Fibroblast of upper back skin (primary cell): ENCODE data around the gene TMEM135.

Experiments
- DNase-seq: peaks from one replicate; pipeline ENCODE4 v3.0.0-alpha.2; 2013

The TMEM135 gene

DNA sequence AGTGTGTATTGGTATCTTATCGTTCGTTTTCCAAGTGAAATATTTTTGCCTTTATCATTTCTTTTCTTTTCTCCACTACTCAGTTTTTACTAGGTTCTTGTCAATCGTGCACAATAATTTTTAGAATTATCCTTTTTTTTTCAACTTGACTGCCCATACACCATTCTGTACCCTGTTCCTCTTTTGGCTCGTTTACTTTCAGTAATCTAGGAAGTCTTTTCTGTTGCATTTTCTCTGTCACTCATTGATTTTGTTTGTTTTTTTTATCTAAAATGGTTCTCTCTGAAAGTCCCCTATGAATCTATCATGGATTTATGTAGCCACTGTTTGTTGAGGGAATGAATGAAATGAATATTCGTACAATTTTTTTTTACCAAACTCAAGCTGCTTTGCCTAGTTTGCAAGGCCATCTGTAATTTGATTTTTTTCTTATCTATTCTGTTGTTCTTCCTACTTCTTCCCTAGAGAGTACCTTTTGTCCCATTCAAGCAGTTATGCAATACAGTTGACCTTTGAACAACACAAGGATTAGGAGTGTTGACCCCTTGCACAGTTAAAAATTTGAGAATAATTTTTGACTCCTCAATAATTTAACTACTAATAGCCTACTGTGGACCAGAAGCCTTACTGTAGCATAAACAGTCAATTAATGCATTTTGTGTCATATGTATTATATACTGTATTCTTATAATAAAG, 166.3 kb downstream of the TMEM135 start:
- no peak for DNase-seq

DNA sequence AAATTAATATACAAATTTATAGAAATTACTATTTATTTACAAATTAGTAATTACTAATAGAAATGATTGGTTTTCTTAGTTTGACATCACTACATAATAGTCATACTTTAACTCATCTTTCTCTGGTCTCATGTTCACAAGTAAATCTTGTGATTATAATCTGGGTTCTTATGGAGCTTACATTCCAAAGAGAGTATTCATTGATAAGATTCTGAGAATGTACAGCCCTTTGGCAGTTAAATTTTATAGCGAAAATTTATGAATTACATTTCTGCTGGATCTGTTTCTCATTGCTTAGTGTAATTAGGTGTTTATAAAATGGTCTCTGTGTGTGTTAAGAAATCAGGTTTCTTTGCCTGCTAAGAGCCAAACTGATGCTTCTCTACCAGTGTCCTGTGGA, 175.2 kb downstream of the TMEM135 start:
- no peak for DNase-seq

DNA sequence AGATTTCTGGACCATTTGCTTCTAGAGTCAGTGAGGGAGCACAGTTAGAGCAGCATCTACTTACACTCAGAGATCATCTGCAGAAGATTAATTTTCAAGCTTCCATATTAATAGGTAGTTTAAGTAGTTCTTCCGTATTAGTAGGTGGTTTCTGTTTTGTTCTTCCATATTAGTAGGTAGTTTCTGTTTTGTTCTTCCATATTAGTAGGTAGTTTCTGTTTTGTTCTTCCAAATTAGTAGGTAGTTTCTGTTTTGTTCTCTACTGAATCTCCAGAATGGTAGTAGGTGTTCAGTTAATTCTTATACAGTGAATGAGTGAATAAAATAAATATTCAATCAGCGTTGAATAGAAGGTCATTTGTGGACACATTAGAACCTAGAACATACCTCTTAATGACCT, 175.7 kb downstream of the TMEM135 start:
- no peak for DNase-seq

DNA sequence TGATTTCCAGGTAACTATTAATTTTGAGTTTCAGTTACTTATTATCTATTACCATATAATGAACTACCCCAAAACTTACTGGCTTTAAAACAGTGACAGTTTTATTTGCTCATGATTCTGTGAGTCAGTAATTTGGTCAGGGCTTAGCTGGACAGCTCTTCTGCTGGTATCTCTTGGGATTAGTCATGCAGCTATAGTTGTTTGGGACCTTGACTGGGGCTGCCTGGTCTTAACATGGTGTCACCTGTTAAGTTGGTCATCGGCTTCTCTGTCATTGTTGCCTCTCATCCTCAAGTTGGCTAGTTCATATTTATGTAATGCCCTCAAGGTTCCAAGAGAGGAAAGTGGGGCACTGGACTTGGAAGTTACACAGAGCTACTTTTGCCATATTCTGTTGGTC, 177.5 kb downstream of the TMEM135 start:
- DNase-seq, result no peak

DNA sequence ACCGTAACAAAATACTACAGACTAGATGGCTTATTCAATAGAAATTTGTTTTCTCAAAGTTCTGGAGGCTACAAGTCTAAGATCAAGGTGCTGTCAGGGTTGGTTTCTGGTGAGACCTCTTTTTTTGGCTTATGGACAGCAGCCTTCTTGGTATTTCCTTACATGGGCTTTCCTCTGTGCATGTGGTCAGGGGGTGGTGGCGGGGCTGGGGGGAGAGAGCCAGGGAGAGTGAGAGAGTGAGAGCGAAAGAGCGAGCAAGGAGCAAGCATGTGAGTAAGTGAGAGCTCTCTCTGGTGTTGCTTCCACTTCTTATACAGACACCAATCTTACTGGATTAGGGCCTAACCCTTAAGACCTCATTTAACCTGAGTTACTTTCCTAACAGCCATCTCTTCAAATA, 181.5 kb downstream of the TMEM135 start:
- no peak for DNase-seq

DNA sequence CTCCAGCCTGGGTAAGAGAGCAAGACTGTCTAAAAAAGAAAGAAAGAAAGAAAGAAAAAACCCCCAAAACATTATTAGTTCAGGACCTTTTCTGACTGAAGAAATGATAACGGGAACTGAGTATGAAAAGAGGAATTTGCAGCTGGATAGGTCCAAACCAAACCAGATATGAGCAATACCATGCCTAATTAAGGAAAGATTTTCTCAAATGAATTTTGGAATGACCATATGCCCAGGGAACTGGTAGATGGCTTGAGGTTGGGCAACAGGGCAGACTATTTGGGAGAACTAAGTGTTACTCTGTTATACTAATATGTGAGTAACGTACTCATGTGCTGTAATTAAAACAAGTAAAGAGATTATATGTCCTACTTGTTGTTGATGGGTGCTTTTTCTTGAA, 186.1 kb downstream of the TMEM135 start:
- peak; percentile 11 for DNase-seq

DNA sequence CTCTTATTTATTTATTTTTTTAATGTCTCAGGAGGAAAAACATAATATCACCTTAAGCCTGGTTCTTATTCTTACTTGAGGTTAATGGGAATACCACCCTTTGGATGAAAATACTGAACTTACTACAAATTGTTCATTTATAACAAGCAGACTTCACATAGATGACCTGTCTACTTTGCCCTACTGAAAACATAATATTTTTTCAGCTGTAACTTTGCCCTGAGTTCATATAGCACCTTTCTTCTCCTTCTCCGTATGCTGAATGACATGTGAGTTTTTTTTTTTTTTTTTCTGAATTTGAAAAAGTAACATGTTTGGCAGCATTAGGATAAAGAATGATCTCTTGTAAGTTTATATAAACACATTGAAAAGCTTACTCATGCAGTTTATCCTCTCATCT, 186.8 kb downstream of the TMEM135 start:
- no peak for DNase-seq

DNA sequence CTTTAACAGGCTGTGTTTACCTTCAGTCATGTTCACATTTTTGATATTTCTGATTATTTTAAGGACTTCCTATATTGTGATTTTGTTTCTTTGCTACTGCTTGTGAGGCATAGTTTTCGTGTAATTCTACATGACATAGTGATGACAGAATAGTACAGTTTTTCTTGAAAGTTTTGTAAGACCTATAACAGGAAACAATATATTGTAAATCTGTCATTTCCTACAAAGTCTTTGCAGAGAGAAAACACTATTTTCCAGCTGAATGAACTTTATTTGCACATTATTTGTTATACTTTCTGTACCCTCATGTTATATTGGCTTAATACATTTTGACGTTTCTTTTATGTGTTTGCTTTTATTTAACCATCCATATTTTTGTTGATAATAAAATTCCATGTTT, 191.1 kb downstream of the TMEM135 start:
- DNase-seq, result no peak

DNA sequence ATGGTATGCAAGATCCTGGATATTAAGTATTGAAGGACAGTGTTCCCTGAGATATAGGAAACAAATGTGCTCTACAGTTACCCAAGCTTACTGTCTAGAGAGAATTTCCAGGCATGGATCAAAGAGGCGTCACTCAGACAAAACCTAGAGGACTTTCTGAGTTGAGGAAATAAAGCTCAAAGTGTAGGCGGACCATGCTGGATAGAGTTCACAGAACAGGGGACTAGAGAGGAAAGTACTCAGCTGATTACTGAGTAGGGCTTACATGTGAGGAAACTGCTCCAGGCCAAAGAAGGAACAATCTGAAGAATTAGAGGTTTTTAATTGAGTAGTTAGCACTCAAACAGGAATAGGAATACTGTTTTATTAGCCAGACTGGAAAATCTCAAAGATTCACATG, 193.3 kb downstream of the TMEM135 start:
- DNase-seq, result no peak

DNA sequence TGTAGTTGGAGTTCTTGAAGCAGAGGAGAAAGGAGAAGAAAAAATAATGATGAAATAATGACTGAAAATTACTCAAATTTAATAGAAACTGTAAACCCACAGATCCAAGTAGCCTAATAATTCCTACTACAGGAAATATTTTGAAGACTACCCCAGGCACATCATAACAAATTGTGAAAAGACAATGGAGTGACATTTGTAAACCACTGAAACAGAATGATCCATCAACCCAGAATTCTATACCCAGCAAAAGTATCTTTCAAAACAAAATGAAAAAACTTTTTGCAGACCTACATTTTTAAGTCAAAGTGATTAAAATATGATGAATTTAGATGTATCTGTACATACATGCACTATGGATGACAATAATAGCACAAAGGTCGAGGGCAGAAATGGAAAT, 194.6 kb downstream of the TMEM135 start:
- no peak for DNase-seq

DNA sequence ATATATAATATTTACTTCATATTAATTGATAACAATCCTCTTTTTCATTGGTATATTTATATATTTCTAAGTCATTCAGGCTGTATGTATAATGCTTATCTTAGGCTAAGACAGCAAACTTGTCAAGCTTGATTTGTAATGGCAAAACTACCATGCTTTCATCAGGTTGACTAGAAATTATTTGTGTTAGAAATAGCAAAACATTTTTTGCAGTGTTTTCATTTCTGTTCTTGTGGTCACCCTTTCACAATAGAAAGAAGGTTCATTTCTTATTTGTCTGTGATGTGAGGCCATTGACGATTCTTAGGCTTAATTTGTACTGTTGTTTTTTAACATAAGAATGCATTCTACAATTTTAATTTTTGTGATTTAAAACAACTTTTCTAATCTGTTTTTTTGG, 197.6 kb downstream of the TMEM135 start:
- DNase-seq, result no peak

DNA sequence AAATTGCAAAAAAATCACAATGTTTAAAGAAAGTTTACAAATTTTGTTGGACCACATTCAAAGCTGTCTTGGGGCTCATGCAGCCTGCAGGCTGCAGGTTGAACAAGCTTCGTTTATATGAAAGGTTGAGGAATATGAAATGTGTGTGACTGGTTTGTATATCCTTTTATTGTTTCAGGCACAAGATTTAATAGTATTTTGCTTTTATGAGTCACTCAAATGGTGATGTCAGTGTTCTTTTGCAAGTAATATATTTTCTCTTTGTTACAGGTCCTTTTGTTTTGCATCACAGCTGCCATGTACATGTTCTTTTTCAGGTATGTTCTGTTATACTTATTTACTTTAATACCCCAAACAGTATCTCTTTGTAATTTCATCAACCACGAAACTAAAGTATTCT, 198.6 kb downstream of the TMEM135 start:
- no peak for DNase-seq

DNA sequence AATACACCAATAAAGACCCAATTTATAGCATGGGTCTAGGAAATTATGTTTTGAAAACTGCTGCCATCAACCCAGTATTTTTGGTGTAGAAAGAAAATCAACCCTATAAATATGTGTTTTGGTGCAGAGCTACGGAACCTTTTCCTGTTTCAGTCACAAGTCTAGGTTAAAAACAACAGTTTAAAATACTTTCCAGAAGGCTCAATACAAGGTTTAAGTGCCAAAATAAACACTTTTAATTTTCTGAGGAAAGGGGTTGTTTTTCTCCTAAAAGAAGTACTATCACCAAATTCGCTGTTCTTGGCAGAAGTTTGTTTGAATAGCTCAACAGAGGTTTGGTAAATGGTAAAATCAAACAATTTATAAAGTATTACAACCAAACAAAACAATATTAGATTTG, 201.3 kb downstream of the TMEM135 start:
- DNase-seq, result no peak

DNA sequence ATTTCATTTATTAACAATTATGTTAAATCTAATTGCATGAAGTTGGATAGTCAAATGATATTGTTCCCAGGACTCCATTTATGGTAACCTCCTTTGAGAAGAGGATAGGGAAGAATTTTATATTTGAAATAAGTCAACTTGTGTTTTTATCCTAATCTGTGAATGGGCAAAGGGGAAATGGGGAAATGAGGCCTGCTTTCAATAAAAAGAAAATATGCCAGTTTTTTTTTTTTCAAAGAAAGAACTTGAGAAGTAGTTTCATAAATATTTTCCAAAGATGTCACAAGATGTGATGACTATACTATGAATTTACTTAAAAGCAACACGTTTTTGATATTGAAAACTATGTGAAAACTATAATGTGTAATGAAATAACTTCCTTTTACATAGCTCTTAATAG, 201.8 kb downstream of the TMEM135 start:
- no peak for DNase-seq

DNA sequence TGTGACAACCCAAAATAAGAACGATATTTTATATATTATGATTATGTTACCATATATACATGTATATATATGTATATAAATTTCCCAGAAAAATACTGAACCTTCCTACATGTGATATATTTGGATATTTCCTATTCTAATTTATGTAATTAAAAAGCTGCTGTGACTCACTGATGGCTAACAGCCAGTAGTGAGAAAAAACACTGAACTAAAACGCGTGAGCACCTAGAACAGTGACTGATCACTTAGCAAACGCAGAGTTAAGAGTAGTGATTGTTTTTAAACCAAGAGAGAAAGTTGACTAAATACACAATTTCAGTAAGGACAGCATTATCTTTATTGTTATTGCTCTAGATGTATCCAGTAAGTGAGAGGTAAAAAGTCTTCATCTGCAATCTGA, 213.8 kb downstream of the TMEM135 start:
- no peak for DNase-seq

DNA sequence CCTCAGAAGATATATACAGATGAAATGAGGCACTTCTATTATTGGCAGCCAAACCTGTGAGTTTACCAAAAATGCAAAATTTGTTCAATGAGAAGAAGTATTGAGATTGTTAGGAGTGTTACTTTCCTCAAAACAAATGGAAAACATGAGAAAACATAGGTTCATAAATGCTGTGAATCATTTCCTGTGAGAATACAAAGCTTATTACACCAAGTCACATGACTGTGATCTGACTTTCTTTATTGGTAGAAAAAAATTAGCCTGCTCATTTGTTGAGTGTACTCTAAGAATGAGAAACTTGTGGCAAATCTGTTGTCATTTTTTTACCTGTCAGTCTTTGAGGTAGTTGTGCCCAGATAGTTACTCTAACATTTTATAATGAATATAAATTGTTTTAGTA, 215.1 kb downstream of the TMEM135 start:
- no peak for DNase-seq

DNA sequence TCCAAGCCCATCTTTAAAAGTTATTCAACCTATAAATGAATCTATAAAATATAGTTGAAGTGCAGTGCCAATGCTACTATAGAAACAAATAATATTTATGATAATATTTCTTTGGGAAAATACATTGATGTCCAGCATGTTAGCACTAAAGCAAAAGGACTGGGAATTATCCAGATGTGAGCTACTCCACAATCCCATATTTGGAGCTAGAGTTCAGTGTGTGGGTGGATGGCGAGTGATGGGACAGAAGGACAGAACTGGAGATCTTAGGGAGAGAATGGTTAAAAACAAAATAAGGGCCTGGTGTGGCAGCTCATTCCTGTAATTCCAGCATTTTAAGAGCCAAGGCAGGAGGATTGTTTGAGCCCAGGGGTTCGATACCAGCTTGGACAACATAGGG, 216.8 kb downstream of the TMEM135 start:
- no peak for DNase-seq

DNA sequence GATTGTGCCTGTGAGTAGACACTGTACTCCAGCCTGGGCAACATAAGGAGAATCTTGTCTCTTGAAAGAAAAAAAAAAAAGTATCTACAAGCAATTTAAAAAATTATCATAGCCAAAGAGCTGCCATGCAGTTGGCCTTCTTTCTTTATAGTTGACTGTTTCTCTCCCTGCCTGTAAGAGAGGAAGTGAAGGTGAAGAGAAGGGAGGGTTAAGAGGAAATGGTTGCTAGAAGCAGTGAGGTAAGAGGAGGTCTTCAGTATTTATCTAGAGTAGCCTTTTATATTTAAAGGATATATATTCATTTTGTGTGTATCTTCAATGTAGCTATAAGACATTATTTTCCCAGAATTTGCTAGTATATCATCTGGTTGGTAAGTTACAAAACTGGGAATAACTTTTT, 217.9 kb downstream of the TMEM135 start:
- DNase-seq, result no peak

DNA sequence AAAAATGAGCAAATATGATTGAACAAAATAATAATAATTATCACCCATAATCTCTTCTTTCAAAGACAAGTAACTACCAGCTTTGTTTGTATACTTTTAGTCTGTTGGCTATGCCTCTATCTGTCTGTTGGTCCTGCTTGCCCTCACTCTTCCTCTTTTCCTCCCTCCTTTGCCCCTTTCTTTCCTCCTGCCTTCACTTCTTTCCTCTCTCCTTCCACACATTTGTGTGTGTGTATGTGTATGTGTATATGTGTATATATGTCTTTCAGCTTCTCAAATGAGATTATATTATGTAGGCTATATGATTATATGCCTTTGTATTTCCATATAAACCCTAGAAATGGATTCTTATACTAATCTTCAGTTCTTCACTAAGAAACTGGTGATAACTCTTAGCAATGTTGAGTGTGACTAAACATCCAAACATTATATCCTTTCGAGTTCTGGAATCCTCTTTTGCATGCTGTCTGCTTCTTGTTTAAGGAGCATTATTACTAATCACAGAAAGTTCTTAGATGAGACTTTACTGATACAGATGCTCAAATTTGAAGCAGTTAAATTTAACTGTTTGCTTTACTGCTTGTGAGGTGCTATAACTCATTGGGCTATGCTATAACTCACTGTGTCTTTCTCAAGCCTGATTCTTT, 219.1 kb downstream of the TMEM135 start:
- no peak for DNase-seq

DNA sequence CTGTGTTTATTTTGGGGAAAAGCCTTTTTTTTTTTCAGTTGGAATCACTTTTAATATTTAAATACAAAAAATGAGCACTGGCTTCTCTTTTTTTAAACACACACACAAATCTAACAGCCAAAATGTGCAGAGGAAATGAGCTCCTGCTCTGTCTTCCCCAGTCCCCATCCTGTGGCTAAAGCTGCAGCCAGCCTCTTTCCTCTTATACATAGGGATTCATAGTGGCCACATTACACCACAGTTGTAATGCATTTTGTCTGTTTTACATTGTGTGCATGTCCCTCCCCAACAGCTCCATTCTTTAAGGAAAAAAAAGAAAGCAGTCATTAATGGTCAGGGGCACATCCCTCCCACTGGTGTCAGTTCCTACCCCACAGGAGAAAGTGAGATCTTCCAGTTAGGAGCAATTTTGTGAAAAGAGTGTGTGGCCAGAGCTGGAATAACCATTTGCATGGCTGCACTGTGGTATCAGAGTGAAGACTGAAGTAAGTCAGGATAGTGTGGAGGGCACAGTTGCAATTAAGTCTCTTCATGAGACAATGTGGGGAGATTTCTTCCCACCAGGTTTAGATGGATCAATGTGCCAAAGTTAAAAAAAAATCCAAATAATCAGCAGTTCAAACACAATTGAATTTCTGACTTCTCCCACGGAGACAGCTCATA, 220.6 kb downstream of the TMEM135 start:
- DNase-seq, result no peak

DNA sequence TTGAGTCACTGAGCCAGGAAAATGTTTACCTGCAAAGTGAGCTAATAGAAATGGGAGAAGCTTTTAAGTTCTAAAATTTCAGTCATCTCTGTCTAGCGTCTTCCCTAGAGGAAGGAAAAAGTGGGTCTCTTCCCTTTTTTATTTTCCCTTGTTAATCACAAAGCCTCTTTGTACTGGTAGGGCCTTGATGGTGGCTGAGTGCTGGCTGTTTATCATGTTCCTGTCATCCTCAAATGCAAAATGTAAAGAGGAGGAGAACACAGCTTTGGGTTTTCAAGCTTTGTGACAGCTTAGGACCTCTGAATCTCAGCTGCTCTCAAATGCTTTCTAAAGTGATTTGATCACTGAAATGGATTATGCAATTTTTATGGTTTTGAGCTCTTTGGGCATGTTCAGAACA, 222.0 kb downstream of the TMEM135 start:
- DNase-seq, result no peak

DNA sequence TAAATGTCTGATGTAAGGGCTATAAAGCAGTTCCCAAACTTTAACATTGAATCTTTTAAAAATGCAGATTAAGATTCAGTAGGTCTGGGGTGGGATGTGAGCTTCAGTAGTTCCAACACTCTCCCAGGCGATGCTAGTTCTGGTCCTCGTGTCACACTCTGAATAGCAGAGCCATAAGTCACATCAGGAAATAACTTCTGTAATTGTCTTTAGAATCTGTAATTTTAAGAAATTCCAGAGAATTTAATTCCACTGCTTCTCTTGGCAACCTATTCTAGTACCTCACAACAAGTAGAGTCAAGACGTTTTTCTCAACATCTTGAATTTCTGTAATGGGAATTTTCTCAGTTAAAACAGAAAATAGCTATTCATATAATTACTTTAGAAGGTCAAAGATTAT, 223.1 kb downstream of the TMEM135 start:
- no peak for DNase-seq

DNA sequence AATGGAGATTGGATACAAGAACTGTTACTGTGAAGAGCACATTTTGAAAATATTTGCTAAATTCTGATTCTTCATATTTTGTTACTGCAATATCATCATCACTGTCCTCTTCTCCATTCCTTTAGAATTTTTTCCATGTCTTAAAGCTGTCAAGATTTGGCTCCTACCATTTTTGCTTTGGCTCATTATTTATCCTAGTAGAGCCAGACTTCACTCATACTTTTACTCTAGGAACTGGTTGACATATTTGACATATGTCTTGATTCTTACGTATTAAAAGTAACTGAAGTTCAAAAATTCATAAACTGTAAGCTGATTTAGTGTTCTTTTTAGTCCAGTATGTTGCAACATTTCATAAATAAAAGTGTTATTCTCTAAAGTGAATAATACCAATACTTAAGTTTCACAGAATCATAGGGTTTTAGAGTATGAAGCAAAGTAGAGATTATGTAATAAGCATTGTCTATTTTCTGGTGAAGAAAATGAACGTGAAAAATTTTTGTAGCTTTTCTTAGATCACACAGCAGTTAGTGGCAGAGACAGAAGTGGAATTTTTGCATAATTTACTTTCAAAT, 225.6 kb downstream of the TMEM135 start:
- DNase-seq, result no peak

DNA sequence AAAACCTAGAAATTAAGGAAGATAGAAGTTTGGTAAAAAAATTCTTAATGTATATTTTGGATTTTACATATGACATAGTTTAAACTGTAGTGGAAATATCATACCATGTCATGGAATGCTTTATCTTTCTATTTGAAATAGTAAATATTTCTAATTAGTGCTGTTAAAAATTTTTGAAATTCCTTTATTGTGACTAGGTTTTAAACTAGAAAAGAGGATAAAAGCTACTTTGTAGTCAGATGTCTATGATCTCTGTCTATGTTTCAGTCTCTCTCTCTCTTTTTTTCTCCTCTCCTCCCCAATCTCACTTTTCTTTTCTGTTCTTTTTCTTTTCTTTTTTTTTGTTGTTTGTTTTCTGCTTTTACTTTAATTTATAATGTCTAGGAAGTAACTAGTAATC, 226.2 kb downstream of the TMEM135 start:
- DNase-seq, result no peak
